ENCODE results near the gene TMEM255B.
A peak's percentile ranks its signal among the peaks of the same experiment; 100 is the strongest.

Gene TMEM255B

GRCh38 chr13:113852536-113853517 lies 93.8 kb downstream of the TMEM255B start:
- DNase-seq = peak; percentile 16

DNA sequence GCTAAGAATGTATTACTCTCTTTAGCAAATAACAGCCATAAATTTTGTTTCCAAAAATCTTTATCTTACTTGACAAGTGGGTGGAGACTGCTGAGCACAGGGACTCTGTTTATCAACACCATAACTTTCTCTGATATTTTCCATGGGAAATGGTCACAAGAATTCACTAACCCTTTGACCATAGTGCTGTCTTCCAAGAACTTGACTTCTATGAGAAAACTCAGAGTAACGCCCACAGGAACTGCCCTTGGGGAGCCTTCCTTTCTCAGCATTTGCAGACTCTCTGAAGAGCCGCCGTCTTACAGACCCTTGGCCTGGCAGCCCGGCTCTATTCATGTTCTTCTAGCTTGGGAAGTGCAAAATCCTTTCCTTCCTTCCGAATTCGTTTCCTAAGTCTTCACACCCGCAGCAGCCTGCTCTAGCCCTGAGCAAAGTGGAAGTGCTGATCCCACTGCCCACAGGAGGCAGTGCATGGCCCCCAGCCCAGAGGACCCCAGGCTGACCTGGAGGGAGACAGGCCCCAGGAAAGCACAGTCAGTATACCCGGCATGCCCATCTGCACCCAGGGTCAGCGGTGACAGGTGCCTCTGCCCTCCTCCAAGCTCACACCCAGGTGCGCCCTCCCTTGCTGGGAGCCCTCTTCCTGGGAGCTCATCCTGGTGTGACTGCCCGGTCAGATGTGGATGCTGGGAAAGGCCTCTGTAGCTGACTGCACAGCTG lies 94.7 kb downstream of the TMEM255B start:
- DNase-seq = peak; percentile 13

GRCh38 chr13:113854238-113855011 lies 95.4 kb downstream of the TMEM255B start:
- DNase-seq = no peak

- DNase-seq = no peak
Measured at GRCh38 chr13:113855012-113855921, 96.2 kb downstream of the TMEM255B start.

DNA sequence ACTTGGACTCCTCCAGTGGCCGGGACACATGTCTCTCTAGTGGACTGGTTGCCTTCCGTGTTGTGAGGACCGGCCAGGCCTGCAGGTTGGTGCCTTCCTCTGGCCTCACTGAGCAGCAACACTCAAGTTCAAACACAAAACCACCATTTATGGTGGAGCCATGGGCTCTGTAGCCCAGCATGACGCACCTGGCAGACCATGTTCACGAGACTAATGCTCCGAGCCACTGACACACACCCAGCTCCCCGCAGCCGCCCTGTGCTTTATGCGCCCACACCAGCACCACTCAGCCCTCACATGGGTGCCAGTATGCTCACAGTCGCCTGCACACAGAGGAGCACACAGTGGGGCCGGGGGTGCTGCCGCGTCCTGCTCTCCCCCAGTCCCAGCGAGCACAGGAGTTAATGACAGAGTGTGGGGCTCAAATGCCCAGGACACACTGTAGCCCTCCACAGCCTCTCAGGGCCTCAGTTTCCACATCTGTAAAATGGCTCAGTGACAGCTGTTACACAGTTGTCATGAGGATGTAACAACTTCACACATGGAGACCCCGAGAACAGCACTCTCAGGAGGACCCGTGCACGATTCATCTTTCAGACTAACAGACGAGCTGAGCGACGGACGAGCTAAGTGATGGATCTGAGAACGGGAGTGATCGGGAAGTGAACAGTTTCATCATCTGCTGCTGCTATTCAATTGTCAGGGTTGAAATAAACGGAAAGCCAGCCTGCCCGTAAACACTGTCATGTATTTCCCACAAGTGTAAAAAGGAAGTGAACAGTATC lies 97.1 kb downstream of the TMEM255B start:
- no peak for DNase-seq

- peak; percentile 6 for DNase-seq
Measured at GRCh38 chr13:113856716-113857065, 97.7 kb downstream of the TMEM255B start.

GRCh38 chr13:113857531-113858195 lies 98.6 kb downstream of the TMEM255B start:
- DNase-seq = no peak

GRCh38 chr13:113859311-113860050 lies 100.5 kb downstream of the TMEM255B start:
- DNase-seq = peak; percentile 3

- peak; percentile 15 for DNase-seq
Measured at GRCh38 chr13:113860051-113860664, 101.1 kb downstream of the TMEM255B start.

DNA sequence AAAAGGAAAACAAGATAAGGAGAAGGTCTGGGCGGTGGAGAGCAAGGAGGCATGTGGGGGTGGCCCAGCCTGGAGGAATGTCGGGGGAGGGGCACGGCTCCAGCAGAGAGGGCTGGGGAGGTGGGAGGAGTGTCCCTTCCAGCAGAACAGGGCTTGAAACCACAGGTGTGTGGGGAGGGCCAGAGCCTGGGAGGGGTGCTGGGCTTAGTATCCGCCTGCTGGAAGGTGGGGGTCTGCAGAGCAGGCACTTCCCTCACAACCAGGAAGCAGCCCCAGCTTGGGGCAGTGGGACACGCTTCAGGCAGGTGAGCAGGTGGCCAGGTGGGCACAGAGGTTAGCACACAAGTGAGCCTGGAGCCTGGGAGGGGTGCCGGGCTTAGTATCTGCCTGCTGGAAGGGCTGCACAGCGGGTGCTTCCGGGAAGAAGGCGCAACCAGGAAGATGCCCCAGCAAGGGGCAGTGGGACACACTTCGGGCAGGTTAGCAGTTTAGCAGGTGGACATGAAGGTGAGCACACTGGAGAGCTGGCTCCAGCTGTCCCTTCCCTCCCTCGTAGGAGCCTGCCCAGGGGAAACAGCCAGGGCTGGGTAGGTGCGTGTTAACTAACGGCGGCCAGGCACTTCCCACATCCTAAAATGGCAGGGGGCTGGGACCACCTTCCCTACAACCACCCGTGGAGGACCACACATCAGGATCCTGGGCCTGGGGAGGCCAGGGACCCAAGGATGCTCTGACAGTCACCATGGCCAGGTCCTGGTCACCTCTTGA lies 101.8 kb downstream of the TMEM255B start:
- no peak for DNase-seq

- DNase-seq = no peak
Measured at GRCh38 chr13:113861433-113862030, 102.5 kb downstream of the TMEM255B start.

- DNase-seq = no peak
Measured at GRCh38 chr13:113862191-113862930, 103.3 kb downstream of the TMEM255B start.

GRCh38 chr13:113862931-113863523 lies 104.0 kb downstream of the TMEM255B start:
- DNase-seq = no peak

GRCh38 chr13:113863524-113864272 lies 104.7 kb downstream of the TMEM255B start, which contains the start of gene GAS6:
Gene GAS6, minus strand, starts transcription at chr13:113864076. Its CDS starts 156 bp downstream, at chr13:113863920.
- DNase-seq = no peak

DNA sequence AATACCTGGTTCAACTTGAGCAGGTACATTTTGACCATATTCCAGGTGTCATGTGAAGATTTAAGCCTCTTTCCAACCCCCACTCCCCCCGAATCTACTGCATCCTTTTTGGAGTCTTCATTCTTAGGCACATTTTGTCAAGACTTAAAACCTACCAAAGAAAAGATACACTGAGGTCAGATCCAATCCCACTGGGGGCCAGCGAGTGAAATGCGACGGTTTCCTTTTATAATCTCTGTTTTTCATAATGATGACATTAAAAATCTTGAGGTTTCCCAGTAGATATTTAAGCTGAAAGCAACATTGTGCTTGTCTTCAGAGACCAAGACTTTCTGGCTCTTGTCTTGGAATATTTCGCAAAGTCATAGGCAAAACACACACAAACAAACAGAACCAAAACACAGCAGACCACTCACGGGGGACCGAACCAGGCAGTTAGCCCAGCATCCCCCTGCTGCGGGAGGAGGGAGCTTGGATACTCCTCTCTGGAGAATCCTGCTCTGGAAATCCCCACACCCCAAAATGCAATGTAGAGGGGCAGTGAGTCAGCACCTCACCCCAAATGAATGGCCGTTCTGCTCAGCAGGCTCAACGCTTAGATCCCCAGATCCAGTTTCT lies 105.4 kb downstream of the TMEM255B start:
- no peak for DNase-seq

DNA sequence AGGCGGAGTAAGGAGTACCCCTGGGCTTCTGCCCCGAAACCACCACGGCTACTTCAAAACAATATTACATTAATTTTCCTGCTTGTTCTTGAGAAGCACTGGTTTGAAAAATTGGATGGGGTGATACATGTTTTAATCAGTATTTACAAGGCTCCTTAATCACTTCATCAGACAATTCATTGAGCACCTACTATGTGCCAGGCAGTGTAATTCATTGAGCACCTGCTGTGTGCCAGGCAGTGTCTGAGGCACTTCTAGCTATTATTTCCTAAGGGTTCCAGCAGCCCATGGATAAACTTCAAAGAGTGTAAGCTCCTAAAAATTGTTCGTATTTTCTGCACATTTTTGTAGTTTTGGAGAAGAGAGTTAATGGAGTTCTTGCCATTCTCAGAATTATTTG lies 106.4 kb downstream of the TMEM255B start:
- DNase-seq = no peak
